ENCODE measurements around the gene PSEN1. TPM values are rescaled to one million over a fixed set of nuclear protein-coding genes. Genes with fewer than 3 reads are reported as not detected.

The PSEN1 gene
- total RNA-seq, 1 experiment from 2014 or later: 44.9 TPM

- DNase-seq (ENCODE audit: low read depth): no peak
Observed at GRCh38 chr14:73220061-73220460, 83.8 kb downstream of the PSEN1 start.

- DNase-seq (ENCODE audit: low read depth): no peak
Observed at GRCh38 chr14:73220634-73221033, 84.3 kb downstream of the PSEN1 start.

GRCh38 chr14:73221945-73222344 is 85.6 kb downstream of the PSEN1 start:
- no peak for DNase-seq (ENCODE audit: low read depth)

GRCh38 chr14:73223049-73223448 is 86.7 kb downstream of the PSEN1 start:
- no peak for DNase-seq (ENCODE audit: low read depth)

- DNase-seq (ENCODE audit: low read depth): no peak
Observed at GRCh38 chr14:73225496-73225895, 89.2 kb downstream of the PSEN1 start.

GRCh38 chr14:73227812-73228781 is 91.8 kb downstream of the PSEN1 start:
- peak; percentile 91 for DNase-seq (ENCODE audit: low read depth)

GRCh38 chr14:73230051-73230450 is 93.7 kb downstream of the PSEN1 start:
- DNase-seq (ENCODE audit: low read depth): no peak

- peak; percentile 22 for DNase-seq (ENCODE audit: low read depth)
Observed at GRCh38 chr14:73231981-73232851, 95.9 kb downstream of the PSEN1 start.

GRCh38 chr14:73232984-73233383 is 96.7 kb downstream of the PSEN1 start:
- DNase-seq (ENCODE audit: low read depth): no peak

GRCh38 chr14:73233564-73233963 is 97.3 kb downstream of the PSEN1 start:
- no peak for DNase-seq (ENCODE audit: low read depth)

GRCh38 chr14:73234029-73234428 is 97.7 kb downstream of the PSEN1 start:
- no peak for DNase-seq (ENCODE audit: low read depth)

- no peak for DNase-seq (ENCODE audit: low read depth)
Observed at GRCh38 chr14:73234586-73235394, 98.5 kb downstream of the PSEN1 start.

GRCh38 chr14:73235531-73236155 is 99.3 kb downstream of the PSEN1 start:
- no peak for DNase-seq (ENCODE audit: low read depth)

GRCh38 chr14:73236157-73236556 is 99.8 kb downstream of the PSEN1 start:
- no peak for DNase-seq (ENCODE audit: low read depth)

GRCh38 chr14:73236752-73237218 is 100.5 kb downstream of the PSEN1 start:
- DNase-seq (ENCODE audit: low read depth): no peak

- DNase-seq (ENCODE audit: low read depth): peak; percentile 65
Observed at GRCh38 chr14:73237219-73237785, 101.0 kb downstream of the PSEN1 start, which contains the start of gene PAPLN. Gene PAPLN, plus strand, starts transcription at chr14:73237506. Its CDS starts 2,273 bp downstream, at chr14:73239779.

GRCh38 chr14:73237786-73238423 is 101.6 kb downstream of the PSEN1 start:
- peak; percentile 26 for DNase-seq (ENCODE audit: low read depth)

- peak; percentile 87 for DNase-seq (ENCODE audit: low read depth)
Observed at GRCh38 chr14:73238424-73238852, 102.1 kb downstream of the PSEN1 start.

- DNase-seq (ENCODE audit: low read depth): no peak
Observed at GRCh38 chr14:73238941-73239340, 102.6 kb downstream of the PSEN1 start.

All from M059J (cell line).